GM11168 (cell line): ENCODE measurements around the gene NDRG2.

Experiments used
- in situ Hi-C: fragments of 300-500 bp; cut with MboI; formaldehyde crosslinking; loops from one replicate; pipeline ENCODE4 v1.12.0; 2022; ENCODE audit warnings: low sequenced_read_pairs; ENCODE audit not compliant: unreplicated experiment

The NDRG2 gene

GRCh38 chr14:21024585-21025370 lies at the start of gene NDRG2:
NDRG2 (minus strand) TSS chr14:21025061; CDS start chr14:21023315, 1,746 bp downstream.
- in situ Hi-C loops = no loop called here

- in situ Hi-C loops = no loop called here
These were observed 49.1 kb upstream of the NDRG2 start for GRCh38 chr14:21073921-21074320.

GRCh38 chr14:21072781-21073339 lies 48.0 kb upstream of the NDRG2 start:
- in situ Hi-C loops = no loop called here

- in situ Hi-C loops = no loop called here
These were observed 47.2 kb upstream of the NDRG2 start for GRCh38 chr14:21072031-21072473.

GRCh38 chr14:21071225-21072030 lies 46.6 kb upstream of the NDRG2 start:
- in situ Hi-C loops = no loop called here

GRCh38 chr14:21070610-21071224 lies 45.9 kb upstream of the NDRG2 start:
- in situ Hi-C loops = no loop called here

GRCh38 chr14:21070083-21070609 lies 45.3 kb upstream of the NDRG2 start, which contains the start of gene ARHGEF40:
ARHGEF40 (plus strand) TSS chr14:21070304; CDS start chr14:21070397, 93 bp downstream.
- in situ Hi-C loops = no loop called here

GRCh38 chr14:21069388-21070082 lies 44.7 kb upstream of the NDRG2 start:
- in situ Hi-C loops = no loop called here

- in situ Hi-C loops = no loop called here
These were observed 43.9 kb upstream of the NDRG2 start for GRCh38 chr14:21068521-21069387.

GRCh38 chr14:21066882-21067502 lies 42.1 kb upstream of the NDRG2 start:
- in situ Hi-C loops = no loop called here

- in situ Hi-C loops = no loop called here
These were observed 38.6 kb upstream of the NDRG2 start for GRCh38 chr14:21063479-21063878.

- in situ Hi-C loops = no loop called here
These were observed 36.4 kb upstream of the NDRG2 start for GRCh38 chr14:21061347-21061668.

GRCh38 chr14:21060614-21061346 lies 35.9 kb upstream of the NDRG2 start:
- in situ Hi-C loops = no loop called here

- in situ Hi-C loops = no loop called here
These were observed 35.2 kb upstream of the NDRG2 start for GRCh38 chr14:21059842-21060613.

GRCh38 chr14:21058903-21059302 lies 34.0 kb upstream of the NDRG2 start:
- in situ Hi-C loops = no loop called here

GRCh38 chr14:21057803-21058675 lies 33.2 kb upstream of the NDRG2 start, which contains the start of gene RNASE8:
RNASE8 (plus strand) TSS chr14:21057822; CDS start chr14:21057893, 71 bp downstream.
- in situ Hi-C loops = no loop called here
